ENCODE measurements around the gene AP4M1.

AP4M1 gene

GRCh38 chr7:100115026-100115425, 13.6 kb downstream of the AP4M1 start:
- no peak overlapping the region for H3K4me3 ChIP-seq (ENCODE audit: low read depth, low read length)
- DNase-seq (ENCODE audit: low read depth, low spot score) = no peak
- in situ Hi-C loops (cut with HindIII; ENCODE audit: low sequenced_read_pairs) = no loop called here
- TF ChIP-seq CTCF (IDR thresholded peaks at IDR 0.05; ENCODE audit: low read depth, low read length) = no peak

GRCh38 chr7:100118388-100119071, 17.1 kb downstream of the AP4M1 start:
- TF ChIP-seq CTCF (IDR thresholded peaks at IDR 0.05; ENCODE audit: low read depth, low read length) = no peak
- in situ Hi-C loops (cut with HindIII; ENCODE audit: low sequenced_read_pairs) = no loop called here
- DNase-seq (ENCODE audit: low read depth, low spot score) = no peak
- H3K4me3 ChIP-seq (ENCODE audit: low read depth, low read length) = peak overlapping the region; percentile 96

- TF ChIP-seq CTCF (IDR thresholded peaks at IDR 0.05; ENCODE audit: low read depth, low read length) = no peak
- in situ Hi-C loops (cut with HindIII; ENCODE audit: low sequenced_read_pairs) = no loop called here
- peak; percentile 97 for DNase-seq (ENCODE audit: low read depth, low spot score)
- H3K4me3 ChIP-seq (ENCODE audit: low read depth, low read length) = peak within 1 kb of the TSS; percentile 96
Observed at GRCh38 chr7:100119072-100119969, 17.9 kb downstream of the AP4M1 start, which contains the start of the genes CNPY4 and TAF6. Gene CNPY4, plus strand, starts transcription at chr7:100119634. Its CDS starts 111 bp downstream, at chr7:100119745. Gene TAF6, minus strand, starts transcription at chr7:100119358. Its CDS starts 5,149 bp downstream, at chr7:100114209.

GRCh38 chr7:100119970-100120732, 18.7 kb downstream of the AP4M1 start:
- peak; percentile 67 for DNase-seq (ENCODE audit: low read depth, low spot score)
- in situ Hi-C loops (cut with HindIII; ENCODE audit: low sequenced_read_pairs) = no loop called here
- H3K4me3 ChIP-seq (ENCODE audit: low read depth, low read length) = peak overlapping the region; percentile 96
- no peak for TF ChIP-seq CTCF (IDR thresholded peaks at IDR 0.05; ENCODE audit: low read depth, low read length)

GRCh38 chr7:100120733-100121036, 19.2 kb downstream of the AP4M1 start:
- TF ChIP-seq CTCF (IDR thresholded peaks at IDR 0.05; ENCODE audit: low read depth, low read length) = no peak
- H3K4me3 ChIP-seq (ENCODE audit: low read depth, low read length) = peak overlapping the region; percentile 96
- in situ Hi-C loops (cut with HindIII; ENCODE audit: low sequenced_read_pairs) = no loop called here
- DNase-seq (ENCODE audit: low read depth, low spot score) = no peak

GRCh38 chr7:100122067-100122466, 20.6 kb downstream of the AP4M1 start:
- DNase-seq (ENCODE audit: low read depth, low spot score) = no peak
- TF ChIP-seq CTCF (IDR thresholded peaks at IDR 0.05; ENCODE audit: low read depth, low read length) = no peak
- in situ Hi-C loops (cut with HindIII; ENCODE audit: low sequenced_read_pairs) = no loop called here
- no peak overlapping the region for H3K4me3 ChIP-seq (ENCODE audit: low read depth, low read length)

All from astrocyte of the spinal cord (primary cell).